GF-D8 (cell line): ENCODE data around the gene FLAD1.

Experiments
- DNase-seq: peaks from one replicate; lab custom pipeline; 2025; lab: John Stamatoyannopoulos, UW

FLAD1 gene

DNA sequence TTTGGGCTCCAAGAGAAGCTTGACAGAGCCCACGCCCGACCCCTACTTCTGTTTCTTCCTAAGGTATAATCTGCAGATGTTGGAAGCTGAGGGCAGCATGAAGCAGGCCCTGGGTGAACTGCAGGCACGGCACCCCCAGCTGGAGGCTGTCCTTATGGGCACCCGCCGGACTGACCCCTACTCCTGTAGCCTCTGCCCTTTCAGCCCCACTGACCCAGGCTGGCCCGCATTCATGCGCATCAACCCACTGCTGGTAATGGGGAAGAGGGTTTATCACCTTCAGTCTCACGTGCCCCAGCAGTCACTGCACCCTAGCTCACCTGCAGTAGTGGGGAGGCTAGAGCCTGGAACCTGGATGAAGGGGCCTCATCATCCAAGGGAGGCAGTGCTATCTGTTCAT lies 7.1 kb downstream of the FLAD1 start:
- no peak for DNase-seq

DNA sequence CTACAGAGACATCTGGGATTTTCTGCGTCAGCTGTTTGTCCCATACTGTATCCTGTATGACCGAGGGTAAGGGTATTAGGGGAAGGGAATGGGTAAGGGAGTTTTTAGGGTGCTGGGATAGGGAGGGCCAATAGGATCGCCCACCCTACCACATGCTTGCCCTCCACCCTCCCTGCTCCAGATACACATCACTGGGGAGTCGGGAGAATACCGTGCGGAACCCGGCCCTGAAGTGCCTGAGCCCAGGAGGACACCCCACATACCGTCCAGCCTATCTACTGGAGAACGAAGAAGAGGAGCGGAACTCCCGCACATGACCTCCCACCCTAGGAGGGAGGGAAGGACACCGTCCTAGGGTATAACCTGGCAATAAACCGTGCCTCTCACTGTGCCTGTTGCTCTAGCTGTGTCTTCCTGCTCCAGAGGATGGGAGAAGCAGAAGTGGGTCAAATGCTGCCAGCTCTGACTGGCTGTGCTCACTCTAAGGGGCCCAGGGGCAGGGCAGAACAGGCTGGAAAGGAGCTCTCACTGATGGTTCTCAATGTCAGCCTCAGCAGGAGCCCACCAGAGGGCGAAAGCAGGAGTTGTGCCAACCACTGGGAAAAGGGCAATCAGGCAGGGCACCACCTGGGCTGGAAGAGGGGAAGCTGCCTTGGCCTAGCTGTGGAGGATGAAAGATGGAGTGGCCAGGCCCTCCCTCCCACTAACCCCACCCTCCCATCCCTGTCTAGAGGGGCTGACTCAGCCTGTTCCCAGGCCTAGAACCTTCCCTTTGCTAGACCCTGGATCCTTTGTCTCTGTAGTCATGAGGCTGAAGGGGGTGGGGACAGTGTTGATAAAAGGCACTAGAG lies 9.8 kb downstream of the FLAD1 start:
- DNase-seq, result no peak

DNA sequence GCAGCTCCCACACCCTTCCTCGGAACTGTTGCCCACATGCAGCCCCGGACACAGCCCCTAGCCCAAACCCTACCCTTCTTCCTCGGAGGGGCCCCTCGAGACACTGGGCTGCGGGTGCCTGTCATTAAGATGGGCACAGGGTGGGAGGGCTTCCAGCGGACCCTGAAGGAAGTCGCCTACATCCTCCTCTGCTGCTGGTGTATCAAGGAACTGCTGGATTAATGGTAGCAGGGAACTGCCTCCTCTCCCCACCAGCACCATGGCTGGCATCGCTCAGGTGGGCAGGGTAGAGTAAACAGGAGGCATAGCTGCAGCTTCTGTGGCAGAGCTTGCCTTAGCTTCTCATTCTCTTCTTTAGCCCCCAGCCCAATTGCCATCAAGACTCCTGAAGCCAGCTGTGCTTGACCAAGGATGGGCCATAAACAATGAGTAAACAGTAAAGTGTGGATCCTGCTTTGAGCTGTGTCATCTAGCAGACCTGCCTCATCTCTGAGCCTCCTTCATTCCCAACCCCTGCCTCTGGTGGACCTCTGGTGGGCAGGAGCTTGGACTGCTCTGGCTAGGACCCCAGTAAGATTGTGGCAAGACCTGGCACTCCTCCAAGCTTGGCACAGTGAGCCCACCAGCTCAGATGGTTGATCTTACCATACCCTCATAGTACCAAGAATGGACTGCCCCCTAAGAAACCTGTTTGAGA lies 10.6 kb downstream of the FLAD1 start, which contains the start of gene LENEP:
LENEP (plus strand) TSS at position 15 of the 697 bp plus-strand sequence; CDS start at position 37, 22 bp downstream.
- no peak for DNase-seq

DNA sequence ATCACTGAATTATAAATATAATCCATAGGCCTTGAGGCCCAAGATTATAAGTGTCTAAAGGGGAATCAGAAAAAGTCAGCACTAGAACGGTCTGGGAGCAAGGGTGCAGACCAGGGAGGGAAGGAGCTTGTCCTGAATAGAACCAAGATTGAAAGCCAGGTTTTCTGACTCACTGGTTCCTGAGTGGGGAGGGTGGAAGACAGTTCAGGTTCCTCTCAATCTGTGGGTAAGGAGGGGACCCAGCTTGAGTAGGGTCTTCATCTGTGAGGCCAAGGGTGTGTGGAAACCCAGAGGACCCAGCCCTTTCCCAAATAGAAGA lies 11.1 kb downstream of the FLAD1 start:
- DNase-seq, result no peak

DNA sequence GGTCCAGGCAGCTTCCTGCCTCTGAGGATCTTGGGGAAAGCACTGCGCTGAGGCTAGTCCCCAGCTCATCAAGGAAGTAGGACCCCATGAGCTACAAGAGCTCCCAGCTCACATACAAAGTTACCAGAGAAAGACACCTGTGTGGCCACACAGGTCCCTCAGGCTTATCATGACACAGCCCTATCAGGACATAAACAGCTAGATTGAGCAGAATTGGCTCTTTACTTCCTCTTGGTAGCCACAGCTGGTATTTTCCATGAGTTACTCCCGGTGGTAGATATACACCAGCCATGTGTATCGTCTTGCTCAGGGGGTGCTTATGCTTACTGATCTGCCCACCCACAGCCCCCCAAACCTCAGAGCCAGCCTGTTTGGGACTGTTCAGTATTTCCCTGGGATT lies 11.4 kb downstream of the FLAD1 start:
- peak; percentile 31 for DNase-seq

DNA sequence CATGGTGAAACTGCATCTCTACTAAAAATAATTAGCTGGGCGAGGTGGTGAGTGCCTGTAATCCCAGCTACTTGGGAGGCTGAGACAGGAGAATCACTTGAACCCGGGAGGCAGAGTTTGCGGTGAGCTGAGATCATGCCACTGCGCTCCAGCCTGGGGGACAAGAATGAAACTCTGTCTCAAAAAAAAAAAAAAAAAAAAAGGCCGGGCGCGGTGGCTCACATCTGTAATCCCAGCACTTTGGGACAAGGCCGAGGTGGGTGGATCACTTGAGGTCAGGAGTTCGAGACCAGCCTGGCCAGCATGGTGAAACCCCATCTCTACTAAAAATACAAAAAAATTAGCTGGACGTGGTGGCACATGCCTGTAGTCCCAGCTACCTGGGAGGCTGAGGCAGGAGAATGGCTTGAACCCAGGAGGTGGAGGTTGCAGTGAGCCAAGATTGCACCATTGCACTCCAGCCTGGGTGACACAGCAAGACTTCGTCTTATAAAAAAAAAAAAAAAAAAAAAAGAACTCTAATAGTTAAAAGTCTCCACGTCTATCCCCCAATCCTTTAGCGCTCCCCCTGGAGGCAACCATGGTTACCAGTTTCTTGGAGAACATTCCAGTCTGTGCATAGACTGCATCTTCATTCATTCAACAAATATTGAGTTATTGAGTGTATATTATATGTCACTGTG lies 12.3 kb downstream of the FLAD1 start:
- DNase-seq, result peak; percentile 50

DNA sequence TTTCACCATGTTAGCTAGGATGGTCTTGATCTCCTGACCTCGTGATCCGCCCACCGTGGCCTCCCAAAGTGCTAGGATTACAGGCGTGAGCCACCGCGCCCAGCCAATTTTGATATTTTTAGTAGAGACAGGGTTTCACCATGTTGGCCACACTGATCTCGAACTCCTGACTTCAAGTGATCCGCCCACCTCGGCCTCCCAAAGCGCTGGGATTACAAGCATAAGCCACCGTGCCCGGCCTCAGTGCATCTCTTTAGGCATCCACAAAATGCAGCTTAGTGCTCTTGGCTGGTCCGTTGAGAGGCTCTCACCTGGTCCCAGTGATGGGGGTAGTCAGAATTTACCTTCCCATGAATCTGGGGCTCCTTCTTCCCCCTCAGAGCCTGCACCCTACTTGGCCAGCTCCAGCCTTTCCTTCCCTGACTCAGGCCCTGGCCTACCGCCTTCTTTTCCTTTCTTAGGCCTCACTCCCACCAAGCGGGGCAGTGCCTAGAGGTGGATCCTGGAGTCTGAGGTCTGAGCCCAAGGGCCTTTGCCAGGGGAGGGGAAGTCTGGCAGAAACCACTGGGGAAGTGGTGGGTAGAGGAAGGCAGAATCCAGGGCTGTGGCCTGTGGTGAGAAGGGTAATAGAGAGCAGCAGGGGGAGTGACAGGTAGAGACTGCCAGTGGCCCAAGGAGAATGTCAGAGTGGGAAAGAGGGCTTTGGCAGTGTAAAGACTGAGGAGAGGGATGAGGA lies 14.0 kb downstream of the FLAD1 start:
- peak; percentile 62 for DNase-seq

DNA sequence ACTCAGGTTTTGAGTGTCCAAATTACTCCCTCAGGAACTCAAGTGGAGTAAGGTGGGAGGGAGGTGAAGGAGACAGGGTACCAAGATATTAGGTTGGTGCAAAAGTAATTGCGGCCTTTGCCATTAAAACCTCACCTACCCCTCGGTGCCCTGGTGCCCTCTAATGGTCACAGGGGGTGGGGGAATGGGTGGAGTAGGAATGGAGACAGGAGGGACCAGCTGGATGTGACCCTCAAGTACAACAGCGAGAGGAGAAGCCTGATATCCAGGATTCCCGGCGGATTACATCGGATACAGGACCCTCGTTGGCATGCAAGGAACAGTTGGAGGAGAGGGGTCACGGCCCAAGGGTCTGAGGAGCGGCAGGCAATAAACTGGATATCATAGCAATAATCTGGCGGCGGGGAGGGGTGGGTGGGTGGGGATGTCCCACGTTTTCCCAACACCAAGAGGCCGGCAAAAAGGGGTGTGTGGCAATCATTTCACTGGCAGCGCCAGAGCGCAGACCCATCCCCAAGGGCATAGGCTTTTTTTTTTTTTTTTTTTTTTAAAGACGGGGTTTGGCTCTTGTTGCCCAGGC lies 15.1 kb downstream of the FLAD1 start:
- DNase-seq, result no peak

DNA sequence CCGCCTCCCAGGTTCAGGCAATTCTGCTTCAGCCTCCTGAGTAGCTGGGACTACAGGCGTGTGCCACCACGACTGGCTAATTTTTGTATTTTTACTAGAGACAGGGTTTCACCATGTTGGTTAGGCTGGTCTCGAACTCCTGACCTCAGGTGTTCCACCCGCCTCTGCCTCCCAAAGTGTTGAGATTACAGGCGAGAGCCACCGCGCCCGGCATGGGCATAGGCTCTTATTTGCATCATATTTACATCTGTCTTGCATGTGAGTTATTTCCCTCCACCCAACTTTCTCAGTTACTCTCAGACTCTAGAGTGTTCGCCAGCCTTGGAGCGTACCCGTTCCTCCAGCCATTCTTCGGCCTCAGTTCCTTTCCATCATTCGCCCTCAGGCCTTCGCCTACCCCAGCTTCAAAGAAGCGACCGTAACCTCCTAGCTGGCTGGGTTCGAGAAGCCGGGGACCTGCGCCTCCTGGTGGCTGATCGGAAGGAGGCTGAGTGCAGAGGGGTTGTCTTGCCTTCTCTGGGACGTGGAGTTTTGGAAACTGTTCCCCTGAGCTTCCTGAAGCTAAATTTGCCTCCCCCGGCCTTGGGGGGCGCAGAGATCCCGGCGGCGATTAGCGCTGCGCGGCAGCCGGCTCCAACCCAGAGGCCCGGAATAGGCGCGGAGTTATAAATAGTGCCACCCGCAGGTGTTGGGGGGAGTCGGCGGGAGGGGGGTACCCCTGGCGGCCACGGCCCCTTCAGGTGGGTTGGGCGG lies 15.8 kb downstream of the FLAD1 start:
- peak; percentile 81 for DNase-seq

DNA sequence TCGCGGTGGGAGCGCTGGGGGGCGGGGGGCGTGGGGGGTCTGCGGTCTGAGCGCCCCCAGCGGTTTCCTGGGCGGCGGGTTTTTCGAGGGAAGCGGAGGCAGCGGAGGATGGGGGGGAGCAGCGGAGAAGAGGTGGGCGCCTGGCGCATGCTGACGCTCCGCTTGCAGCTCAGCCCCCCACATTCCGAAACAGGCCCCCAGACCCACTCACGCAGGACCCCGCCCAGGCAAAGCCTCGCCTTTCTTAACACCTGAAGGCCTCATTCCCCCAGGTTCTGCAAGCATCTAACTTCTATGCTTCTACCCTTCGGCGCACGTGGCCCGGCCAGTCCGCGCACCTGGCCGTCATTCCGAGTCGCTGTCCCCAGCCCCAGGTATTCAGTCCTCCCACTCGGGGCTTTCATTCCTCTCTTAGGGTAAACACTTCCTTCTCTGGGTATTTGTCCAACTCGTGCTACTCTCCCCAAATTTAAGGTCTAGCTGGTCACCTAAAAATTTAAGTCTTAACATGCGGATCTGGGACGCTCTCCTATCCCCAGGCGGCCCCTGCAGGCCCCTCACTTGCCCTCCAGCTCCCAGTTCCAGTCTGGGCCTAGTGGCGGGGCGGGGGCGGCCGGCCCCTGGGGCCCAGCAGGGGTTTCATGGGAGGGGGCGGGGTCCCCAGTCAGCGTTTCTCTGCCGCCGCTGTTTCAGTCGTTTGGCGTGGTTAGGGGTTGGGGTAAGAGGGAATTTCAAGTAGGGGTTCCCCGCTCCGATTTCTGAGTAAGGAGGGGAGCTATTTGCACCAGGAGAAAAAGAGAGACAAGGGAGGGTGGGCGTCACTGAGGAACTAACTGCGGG lies 16.6 kb downstream of the FLAD1 start:
- DNase-seq, result peak; percentile 33

DNA sequence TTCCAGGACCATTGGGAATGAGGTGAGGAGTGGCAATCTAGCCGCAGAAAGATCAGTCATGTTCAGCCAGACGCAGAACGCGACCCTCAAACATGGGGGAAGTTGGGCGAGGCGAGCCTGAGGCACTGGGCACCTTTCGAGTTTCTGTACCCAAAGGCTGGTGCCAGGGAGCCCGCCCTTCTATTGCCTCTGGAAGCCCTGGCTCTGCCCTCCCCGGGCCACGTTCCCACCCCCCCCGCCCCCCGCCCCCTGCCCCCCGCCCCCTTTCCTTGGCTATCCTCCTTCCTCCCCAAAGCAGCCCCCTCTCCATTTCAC lies 17.2 kb downstream of the FLAD1 start:
- no peak for DNase-seq

DNA sequence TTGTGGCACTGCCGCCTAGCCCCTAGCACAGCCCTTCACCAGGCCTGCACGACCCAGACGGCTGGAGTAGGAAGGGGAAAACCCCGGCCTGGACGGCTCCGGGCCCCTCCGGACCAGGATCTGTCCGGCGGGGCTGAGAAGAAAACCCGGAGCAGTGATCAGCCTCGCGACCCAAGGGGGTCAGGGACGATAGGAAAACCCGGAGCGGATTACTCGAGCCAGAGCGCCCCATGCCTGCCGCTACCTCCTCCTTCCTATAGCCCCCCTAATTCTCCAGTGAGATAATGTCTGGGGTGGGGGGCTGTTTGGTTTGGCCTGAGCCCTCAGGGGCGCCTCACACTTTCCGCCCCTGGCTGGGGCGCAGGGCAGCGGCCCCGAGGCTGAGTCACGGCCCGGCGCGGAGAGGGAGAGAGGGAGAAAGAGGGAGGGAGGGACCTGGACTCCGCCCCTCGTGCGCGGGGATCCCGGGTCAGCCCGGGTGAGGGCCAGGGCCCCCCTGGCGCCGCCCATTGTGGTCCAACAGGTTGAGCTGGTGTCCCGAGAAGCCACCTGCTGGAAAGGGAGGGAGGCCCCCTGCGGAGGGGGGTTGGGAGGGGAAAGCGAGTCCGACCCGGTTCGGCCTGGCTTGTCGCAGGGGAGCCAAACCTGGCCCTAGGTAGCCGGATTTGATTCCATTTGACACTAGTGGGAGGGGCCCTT lies 17.7 kb downstream of the FLAD1 start:
- peak; percentile 85 for DNase-seq

DNA sequence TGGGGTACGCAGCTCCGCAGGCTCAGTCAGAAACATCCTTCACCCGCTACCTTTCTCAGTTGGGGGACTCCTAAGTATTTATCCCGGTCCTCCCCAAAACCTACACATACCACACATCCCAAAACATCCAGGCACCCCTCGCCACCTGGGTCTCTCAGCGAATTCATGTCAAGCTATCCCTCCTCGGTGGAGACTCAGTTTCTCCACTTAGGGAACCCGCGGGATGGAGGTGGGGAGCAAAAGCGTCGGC lies 18.2 kb downstream of the FLAD1 start:
- no peak for DNase-seq

DNA sequence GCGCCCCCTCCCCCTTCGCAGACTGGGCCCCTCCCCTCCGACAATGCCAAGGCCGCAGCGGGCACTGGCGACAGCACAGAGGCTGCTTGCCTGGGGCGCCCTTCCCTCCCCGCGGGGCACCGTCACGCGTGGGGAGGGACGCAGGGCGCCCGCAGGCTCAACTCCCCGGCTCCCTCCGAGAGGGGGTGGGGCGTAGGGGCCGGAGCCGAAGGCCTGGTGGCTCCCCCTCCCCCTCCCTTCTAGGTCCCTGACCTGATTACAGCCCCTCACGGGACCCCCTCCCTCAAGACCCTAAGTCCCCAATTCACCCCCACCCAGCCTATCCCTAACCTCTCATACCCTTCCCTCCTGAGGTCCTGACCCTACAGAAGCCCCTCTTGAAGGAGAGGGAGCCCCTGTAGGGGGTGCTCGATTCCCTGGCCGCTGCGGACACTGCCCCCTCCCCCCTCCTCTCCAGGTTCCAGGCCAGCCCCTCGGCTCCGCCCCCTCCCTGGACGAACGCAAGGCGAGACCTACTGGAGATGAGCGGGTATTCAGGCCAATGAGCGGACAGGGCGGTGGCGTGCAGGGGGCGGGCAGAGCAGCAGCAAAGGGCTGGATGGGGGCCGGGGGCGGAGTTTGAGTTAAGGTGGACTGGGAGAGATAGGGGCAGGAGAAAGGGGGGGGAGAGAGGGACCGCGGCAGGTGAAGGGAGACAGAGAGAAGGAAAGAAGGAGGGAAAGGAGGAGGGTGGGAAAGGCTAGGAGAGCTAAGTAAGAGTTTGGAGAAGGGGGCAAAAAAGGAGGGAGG lies 18.7 kb downstream of the FLAD1 start:
- peak; percentile 94 for DNase-seq

DNA sequence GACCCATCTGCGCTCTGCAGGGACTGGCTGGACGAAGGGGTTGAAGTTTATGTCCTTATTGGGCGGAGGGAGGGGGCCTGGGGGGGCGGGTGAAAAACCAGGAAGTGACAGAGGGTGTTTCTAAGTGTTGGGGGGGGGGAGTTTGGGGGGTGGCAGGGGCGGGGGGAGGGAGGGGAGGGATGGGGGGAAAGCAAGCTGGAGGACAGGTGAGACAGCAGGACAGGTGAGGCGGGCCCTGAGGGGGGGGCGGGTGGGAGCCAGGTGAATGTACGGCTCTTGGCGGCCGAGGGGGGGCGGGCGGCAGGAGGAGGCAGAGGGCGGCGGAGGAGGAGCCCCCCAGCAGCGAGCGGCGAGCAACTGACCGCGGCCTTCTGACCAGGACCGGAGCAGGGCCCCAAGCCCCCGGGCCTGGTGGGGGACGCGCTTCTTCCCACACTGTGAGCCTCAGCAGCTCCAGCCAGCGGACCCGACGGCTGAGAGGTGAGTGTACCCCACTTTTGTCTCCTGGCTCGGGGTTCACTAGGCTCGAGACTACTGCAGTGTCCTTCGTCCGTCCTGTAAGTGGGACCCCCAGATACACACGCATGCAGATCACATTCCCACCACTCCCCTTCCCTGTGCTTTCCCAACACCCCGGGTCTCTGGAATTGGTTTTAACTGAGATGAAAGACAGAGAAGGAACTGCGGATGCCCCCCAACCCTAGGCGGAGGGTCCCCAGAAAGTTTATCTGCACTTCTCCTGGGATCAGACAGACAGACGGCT lies 19.5 kb downstream of the FLAD1 start, which contains the start of gene ZBTB7B:
ZBTB7B (plus strand) TSS at position 339 of the 763 bp plus-strand sequence. CDS start 11,859 bp downstream, outside the sequence.
- DNase-seq, result no peak

DNA sequence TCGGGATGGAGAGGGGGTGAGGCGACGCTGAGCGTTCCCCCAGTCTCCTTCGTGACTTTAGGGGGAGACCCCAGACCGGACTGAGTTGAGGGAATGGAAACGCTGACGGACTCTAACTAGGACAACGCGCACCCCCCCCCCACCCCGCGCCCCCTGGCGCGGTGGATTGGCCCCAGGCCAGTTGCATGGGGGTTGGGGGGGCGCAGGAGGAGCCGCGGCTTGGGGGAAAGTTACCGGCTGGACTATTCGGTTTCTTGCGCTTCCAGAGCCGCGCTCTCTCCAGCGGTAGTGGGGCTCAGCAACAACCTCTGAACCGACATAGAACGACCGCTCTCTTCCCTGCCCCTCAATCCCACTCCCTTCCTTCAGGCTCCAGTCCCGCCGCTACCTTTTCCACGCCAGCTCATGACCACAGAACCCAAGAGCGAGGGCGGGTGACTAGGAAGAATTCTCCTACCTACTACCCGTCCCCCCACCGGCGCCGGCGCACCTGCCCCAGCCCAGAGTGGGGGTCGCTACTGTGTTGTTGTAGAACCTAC lies 20.2 kb downstream of the FLAD1 start:
- no peak for DNase-seq

DNA sequence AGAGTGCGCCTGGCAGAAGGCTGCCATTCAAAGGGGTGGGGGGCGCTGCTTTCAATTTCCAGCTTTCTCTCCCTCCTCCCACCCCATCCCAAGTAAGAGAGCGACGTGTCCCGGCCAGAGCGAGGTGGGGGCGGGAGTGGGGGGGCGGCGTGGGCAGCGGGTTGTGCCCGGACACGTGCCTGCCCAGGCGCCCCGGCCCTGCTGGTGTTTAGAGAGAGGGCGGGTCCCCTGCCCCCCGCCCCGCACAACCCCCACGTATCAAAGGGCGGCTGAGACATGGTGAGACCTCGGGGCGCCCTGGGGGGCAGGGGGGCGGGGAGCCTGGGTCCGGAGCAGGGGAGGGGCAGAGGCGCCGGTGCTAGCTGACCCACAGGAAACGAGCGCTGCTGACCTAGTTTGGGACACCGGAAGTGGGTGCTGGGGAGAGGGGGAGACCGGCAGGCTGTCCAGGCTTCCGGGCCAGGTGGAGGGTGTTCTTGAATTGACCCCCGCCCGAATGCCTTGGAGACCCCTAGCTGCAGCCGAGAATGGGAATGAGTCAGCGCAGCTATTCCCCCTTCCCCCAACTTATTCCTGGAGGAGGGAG lies 20.7 kb downstream of the FLAD1 start:
- no peak for DNase-seq
